Astrocyte of the cerebellum (primary cell): ENCODE results near the gene FBLN2.

Experiments used
- DNase-seq: peaks from one replicate; pipeline ENCODE4 v3.0.0-alpha.2; 2011; ENCODE audit warnings: low read depth
- H3K4me3 ChIP-seq: 2 replicates; pipeline ENCODE4 v1.5.1; 2011; ENCODE audit warnings: mild to moderate bottlenecking, low read depth, low read length, moderate library complexity
- CTCF ChIP-seq: IDR thresholded peaks from 2 replicates; pipeline ENCODE4 v1.5.1; 2012; ENCODE audit warnings: low read length, low read depth, moderate library complexity, mild to moderate bottlenecking; ENCODE audit errors: missing control alignments
- in situ Hi-C: cut with HindIII; loops from 2 replicates; pipeline ENCODE4 v1.10.0; 2017; ENCODE audit warnings: low sequenced_read_pairs

The FBLN2 gene

GRCh38 chr3:13628841-13629551, 80.1 kb downstream of the FBLN2 start:
- no peak for TF ChIP-seq CTCF
- no peak for DNase-seq
- in situ Hi-C loops = no loop called here
- H3K4me3 ChIP-seq = no peak overlapping the region

GRCh38 chr3:13629644-13630043, 80.7 kb downstream of the FBLN2 start:
- in situ Hi-C loops = no loop called here
- DNase-seq = no peak
- H3K4me3 ChIP-seq = no peak overlapping the region
- no peak for TF ChIP-seq CTCF

GRCh38 chr3:13631256-13631655, 82.3 kb downstream of the FBLN2 start:
- in situ Hi-C loops = no loop called here
- no peak overlapping the region for H3K4me3 ChIP-seq
- TF ChIP-seq CTCF = no peak
- no peak for DNase-seq

GRCh38 chr3:13633176-13633575, 84.3 kb downstream of the FBLN2 start:
- no peak for DNase-seq
- in situ Hi-C loops = no loop called here
- no peak for TF ChIP-seq CTCF
- H3K4me3 ChIP-seq = no peak overlapping the region

- in situ Hi-C loops = no loop called here
- no peak for DNase-seq
- TF ChIP-seq CTCF = no peak
- no peak overlapping the region for H3K4me3 ChIP-seq
These were observed 85.2 kb downstream of the FBLN2 start for GRCh38 chr3:13634151-13634550.

GRCh38 chr3:13634615-13635014, 85.7 kb downstream of the FBLN2 start:
- DNase-seq = no peak
- no peak overlapping the region for H3K4me3 ChIP-seq
- in situ Hi-C loops = no loop called here
- no peak for TF ChIP-seq CTCF
